ENCODE measurements around the gene RPP38. TPM values are rescaled to one million over a fixed set of nuclear protein-coding genes. Genes with fewer than 3 reads are reported as not detected.

The RPP38 gene
- total and polyA plus RNA-seq, 4 donors, result 7.2 to 12.0 (median 8.2) TPM

DNA sequence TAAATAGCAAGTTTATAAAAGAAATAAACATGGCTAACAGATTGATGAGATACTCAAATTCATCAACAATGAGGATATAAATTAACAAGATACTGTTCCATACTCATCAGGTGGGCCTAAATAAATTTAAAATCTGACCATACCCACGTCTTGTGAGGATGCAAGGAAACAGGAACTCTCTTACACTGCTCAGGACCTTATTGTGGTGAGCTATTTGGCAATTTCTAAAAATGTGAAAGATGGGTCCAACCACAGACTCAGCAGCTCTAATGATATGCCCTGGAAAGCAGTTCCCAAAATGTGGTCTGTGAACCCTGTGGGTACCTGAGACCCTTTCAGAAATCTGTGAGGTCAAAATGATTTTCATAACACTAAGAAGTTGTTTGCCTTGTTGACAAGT is 21.5 kb downstream of the RPP38 start:
- Histone ChIP-seq H3K36me3 (ENCODE audit: control insufficient read depth in 4 of 4, insufficient read depth in 3 of 4, low read depth in 1 of 4, low read length in 3 of 4) (peaks cover 8 to 25% (median 14%) of the 10 kb centered on the region in 4 donors), H3K27ac (ENCODE audit: low read depth in 1 of 2, low read length in 2 of 2) (no peak overlapping the region), H3K4me1 (ENCODE audit: control insufficient read depth in 4 of 4, insufficient read depth in 4 of 4, low read length in 3 of 4) (no peaks in the 10 kb centered on the region), H3K9ac (ENCODE audit: low read depth in 1 of 2, low read length in 2 of 2) (no peak overlapping the region), H3K4me3 (ENCODE audit: low read depth in 1 of 3, low read length in 3 of 3) (no peak overlapping the region), H3K27me3 (ENCODE audit: control insufficient read depth in 4 of 4, insufficient read depth in 4 of 4, low read length in 3 of 4) (no peaks in the 10 kb centered on the region), H3K9me3 (ENCODE audit: control insufficient read depth in 4 of 4, low read length in 3 of 4) (no peaks in the 10 kb centered on the region)
- WGBS, result 86% methylated on average over 1 of the region's 1 CpG
- no peak for DNase-seq (ENCODE audit: low spot score)
- TF ChIP-seq, protein P1, sequence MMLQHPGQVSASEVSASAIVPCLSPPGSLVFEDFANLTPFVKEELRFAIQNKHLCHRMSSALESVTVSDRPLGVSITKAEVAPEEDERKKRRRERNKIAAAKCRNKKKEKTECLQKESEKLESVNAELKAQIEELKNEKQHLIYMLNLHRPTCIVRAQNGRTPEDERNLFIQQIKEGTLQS (IDR thresholded peaks at IDR 0.05), result no peak

DNA sequence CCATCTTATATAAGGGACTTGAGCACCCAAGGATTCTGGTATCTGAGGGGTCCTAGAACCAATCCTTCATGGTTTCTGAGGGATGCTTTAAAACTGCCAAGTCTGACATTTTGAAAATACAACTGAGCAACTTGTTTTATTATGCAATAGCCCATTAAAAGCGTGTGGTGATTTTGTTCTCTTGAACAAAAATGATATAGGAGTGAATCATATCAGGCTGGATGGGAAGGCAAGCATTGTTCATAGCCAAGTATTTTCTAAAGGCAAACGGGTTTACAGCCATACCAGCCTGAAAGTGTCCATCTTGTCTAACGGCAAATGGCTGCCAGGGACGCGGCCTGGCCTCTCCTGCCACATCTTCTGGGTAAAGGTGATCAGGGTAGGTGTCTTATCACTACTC is 23.4 kb downstream of the RPP38 start:
- H3K9me3 ChIP-seq (ENCODE audit: control insufficient read depth in 4 of 4, low read length in 3 of 4), result no peaks in the 10 kb centered on the region
- no peak for DNase-seq (ENCODE audit: low spot score)
- no peak overlapping the region for H3K27ac ChIP-seq (ENCODE audit: low read depth in 1 of 2, low read length in 2 of 2)
- peaks cover 7 to 25% (median 18%) of the 10 kb centered on the region in 4 donors for H3K36me3 ChIP-seq (ENCODE audit: control insufficient read depth in 4 of 4, insufficient read depth in 3 of 4, low read depth in 1 of 4, low read length in 3 of 4)
- H3K9ac ChIP-seq (ENCODE audit: low read depth in 1 of 2, low read length in 2 of 2), result no peak overlapping the region
- TF ChIP-seq RXRA (IDR thresholded peaks at IDR 0.05), result no peak
- TF ChIP-seq JUND (IDR thresholded peaks at IDR 0.05), result no peak
- no peak for TF ChIP-seq NR2F2 (IDR thresholded peaks at IDR 0.05)
- TF ChIP-seq, protein P2, sequence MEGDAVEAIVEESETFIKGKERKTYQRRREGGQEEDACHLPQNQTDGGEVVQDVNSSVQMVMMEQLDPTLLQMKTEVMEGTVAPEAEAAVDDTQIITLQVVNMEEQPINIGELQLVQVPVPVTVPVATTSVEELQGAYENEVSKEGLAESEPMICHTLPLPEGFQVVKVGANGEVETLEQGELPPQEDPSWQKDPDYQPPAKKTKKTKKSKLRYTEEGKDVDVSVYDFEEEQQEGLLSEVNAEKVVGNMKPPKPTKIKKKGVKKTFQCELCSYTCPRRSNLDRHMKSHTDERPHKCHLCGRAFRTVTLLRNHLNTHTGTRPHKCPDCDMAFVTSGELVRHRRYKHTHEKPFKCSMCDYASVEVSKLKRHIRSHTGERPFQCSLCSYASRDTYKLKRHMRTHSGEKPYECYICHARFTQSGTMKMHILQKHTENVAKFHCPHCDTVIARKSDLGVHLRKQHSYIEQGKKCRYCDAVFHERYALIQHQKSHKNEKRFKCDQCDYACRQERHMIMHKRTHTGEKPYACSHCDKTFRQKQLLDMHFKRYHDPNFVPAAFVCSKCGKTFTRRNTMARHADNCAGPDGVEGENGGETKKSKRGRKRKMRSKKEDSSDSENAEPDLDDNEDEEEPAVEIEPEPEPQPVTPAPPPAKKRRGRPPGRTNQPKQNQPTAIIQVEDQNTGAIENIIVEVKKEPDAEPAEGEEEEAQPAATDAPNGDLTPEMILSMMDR (IDR thresholded peaks at IDR 0.05; ENCODE audit: low read depth, low read length, missing input control), result no peak
- no peak for TF ChIP-seq FOXA1 (IDR thresholded peaks at IDR 0.05)
- no peak for TF ChIP-seq HNF4A (conservative IDR thresholded peaks at IDR 0.05)
- no peak for TF ChIP-seq FOXA2 (IDR thresholded peaks at IDR 0.05)
- no peak for TF ChIP-seq RAD21 (IDR thresholded peaks at IDR 0.05)
- TF ChIP-seq, protein P3, sequence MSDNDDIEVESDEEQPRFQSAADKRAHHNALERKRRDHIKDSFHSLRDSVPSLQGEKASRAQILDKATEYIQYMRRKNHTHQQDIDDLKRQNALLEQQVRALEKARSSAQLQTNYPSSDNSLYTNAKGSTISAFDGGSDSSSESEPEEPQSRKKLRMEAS (IDR thresholded peaks at IDR 0.05), result no peak
- TF ChIP-seq, protein P4, sequence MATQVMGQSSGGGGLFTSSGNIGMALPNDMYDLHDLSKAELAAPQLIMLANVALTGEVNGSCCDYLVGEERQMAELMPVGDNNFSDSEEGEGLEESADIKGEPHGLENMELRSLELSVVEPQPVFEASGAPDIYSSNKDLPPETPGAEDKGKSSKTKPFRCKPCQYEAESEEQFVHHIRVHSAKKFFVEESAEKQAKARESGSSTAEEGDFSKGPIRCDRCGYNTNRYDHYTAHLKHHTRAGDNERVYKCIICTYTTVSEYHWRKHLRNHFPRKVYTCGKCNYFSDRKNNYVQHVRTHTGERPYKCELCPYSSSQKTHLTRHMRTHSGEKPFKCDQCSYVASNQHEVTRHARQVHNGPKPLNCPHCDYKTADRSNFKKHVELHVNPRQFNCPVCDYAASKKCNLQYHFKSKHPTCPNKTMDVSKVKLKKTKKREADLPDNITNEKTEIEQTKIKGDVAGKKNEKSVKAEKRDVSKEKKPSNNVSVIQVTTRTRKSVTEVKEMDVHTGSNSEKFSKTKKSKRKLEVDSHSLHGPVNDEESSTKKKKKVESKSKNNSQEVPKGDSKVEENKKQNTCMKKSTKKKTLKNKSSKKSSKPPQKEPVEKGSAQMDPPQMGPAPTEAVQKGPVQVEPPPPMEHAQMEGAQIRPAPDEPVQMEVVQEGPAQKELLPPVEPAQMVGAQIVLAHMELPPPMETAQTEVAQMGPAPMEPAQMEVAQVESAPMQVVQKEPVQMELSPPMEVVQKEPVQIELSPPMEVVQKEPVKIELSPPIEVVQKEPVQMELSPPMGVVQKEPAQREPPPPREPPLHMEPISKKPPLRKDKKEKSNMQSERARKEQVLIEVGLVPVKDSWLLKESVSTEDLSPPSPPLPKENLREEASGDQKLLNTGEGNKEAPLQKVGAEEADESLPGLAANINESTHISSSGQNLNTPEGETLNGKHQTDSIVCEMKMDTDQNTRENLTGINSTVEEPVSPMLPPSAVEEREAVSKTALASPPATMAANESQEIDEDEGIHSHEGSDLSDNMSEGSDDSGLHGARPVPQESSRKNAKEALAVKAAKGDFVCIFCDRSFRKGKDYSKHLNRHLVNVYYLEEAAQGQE (IDR thresholded peaks at IDR 0.05), result no peak
- TF ChIP-seq, protein P1 (IDR thresholded peaks at IDR 0.05), result no peak
- no peak for TF ChIP-seq GABPA (IDR thresholded peaks at IDR 0.05 in 1 of 2, conservative IDR thresholded peaks at IDR 0.05 in 1 of 2)
- no peak for TF ChIP-seq YY1 (IDR thresholded peaks at IDR 0.05)
- TF ChIP-seq HNF4G (IDR thresholded peaks at IDR 0.05), result no peak
- no peak for TF ChIP-seq TAF1 (conservative IDR thresholded peaks at IDR 0.05)
- no peak for TF ChIP-seq SP1 (IDR thresholded peaks at IDR 0.05)
- TF ChIP-seq, protein P5, sequence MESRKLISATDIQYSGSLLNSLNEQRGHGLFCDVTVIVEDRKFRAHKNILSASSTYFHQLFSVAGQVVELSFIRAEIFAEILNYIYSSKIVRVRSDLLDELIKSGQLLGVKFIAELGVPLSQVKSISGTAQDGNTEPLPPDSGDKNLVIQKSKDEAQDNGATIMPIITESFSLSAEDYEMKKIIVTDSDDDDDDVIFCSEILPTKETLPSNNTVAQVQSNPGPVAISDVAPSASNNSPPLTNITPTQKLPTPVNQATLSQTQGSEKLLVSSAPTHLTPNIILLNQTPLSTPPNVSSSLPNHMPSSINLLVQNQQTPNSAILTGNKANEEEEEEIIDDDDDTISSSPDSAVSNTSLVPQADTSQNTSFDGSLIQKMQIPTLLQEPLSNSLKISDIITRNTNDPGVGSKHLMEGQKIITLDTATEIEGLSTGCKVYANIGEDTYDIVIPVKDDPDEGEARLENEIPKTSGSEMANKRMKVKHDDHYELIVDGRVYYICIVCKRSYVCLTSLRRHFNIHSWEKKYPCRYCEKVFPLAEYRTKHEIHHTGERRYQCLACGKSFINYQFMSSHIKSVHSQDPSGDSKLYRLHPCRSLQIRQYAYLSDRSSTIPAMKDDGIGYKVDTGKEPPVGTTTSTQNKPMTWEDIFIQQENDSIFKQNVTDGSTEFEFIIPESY (IDR thresholded peaks at IDR 0.05), result no peak
- no peak for TF ChIP-seq EGR1 (IDR thresholded peaks at IDR 0.05; ENCODE audit: low read depth in 2 of 2)
- no peak overlapping the region for H3K4me3 ChIP-seq (ENCODE audit: low read depth in 1 of 3, low read length in 3 of 3)
- H3K4me1 ChIP-seq (ENCODE audit: control insufficient read depth in 4 of 4, insufficient read depth in 4 of 4, low read length in 3 of 4), result no peaks in the 10 kb centered on the region
- 98% methylated on average over 5 of the region's 5 CpGs for WGBS
- no peaks in the 10 kb centered on the region for H3K27me3 ChIP-seq (ENCODE audit: control insufficient read depth in 4 of 4, insufficient read depth in 4 of 4, low read length in 3 of 4)

All from liver (tissue), 9 donors.